NT2/D1 (cell line): ENCODE results near the gene BICDL1.
"Not testable (repeated sequence)": the region's sequence is repeated elsewhere in the genome, so short reads cannot be mapped to it uniquely, and the experiment has no call there.

Experiments
- DNase-seq: peaks from one replicate; pipeline ENCODE4 v3.0.0-alpha.2; 2011; ENCODE audit warnings: low read depth, low spot score
- H3K27me3 ChIP-seq: 2 replicates; pipeline ENCODE4 v1.6.0; 2011; ENCODE audit warnings: mild to moderate bottlenecking; ENCODE audit not compliant: insufficient read length, insufficient read depth
- H3K36me3 ChIP-seq: 2 replicates; pipeline ENCODE4 v1.6.1; 2011; ENCODE audit warnings: mild to moderate bottlenecking, low read length, mixed read lengths; ENCODE audit not compliant: insufficient read depth, insufficient read length
- H3K4me1 ChIP-seq: 2 replicates; pipeline ENCODE4 v1.5.1; 2011; ENCODE audit not compliant: insufficient read depth, insufficient read length
- H3K4me3 ChIP-seq: 2 replicates; pipeline ENCODE4 v1.5.1; 2011; ENCODE audit warnings: low read depth; ENCODE audit not compliant: insufficient read length
- H3K9ac ChIP-seq: 2 replicates; pipeline ENCODE4 v1.6.0; 2011; ENCODE audit warnings: low read depth; ENCODE audit not compliant: insufficient read length
- H3K9me3 ChIP-seq: 2 replicates; pipeline ENCODE4 v1.5.1; 2011; ENCODE audit warnings: mild to moderate bottlenecking, low read length; ENCODE audit not compliant: insufficient read depth
- SUZ12 ChIP-seq: IDR thresholded peaks from 2 replicates; pipeline ENCODE4 v1.6.1; 2011; ENCODE audit not compliant: insufficient read length, insufficient read depth; ENCODE audit errors: extremely low read depth
- YY1 ChIP-seq: IDR thresholded peaks from 2 replicates; pipeline ENCODE4 v1.6.1; 2011; ENCODE audit not compliant: insufficient read length, insufficient read depth
- ZNF274 ChIP-seq: IDR thresholded peaks from 2 replicates; pipeline ENCODE4 v1.6.1; 2011; ENCODE audit warnings: mild to moderate bottlenecking, low read depth, low read length

The BICDL1 gene

GRCh38 chr12:119957135-119957534 is 31.9 kb upstream of the BICDL1 start:
- DNase-seq, result no peak
- no peaks in the 10 kb centered on the region for H3K27me3 ChIP-seq
- H3K4me3 ChIP-seq, result no peak overlapping the region
- no peaks in the 10 kb centered on the region for H3K36me3 ChIP-seq
- H3K9ac ChIP-seq, result no peak overlapping the region
- peaks cover 25% of the 10 kb centered on the region for H3K9me3 ChIP-seq
- TF ChIP-seq ZNF274, result no peak
- H3K4me1 ChIP-seq, result no peaks in the 10 kb centered on the region

- H3K4me1 ChIP-seq, result no peaks in the 10 kb centered on the region
- H3K36me3 ChIP-seq, result no peaks in the 10 kb centered on the region
- DNase-seq, result no peak
- H3K4me3 ChIP-seq, result no peak overlapping the region
- no peaks in the 10 kb centered on the region for H3K27me3 ChIP-seq
- H3K9ac ChIP-seq, result no peak overlapping the region
- TF ChIP-seq ZNF274, result no peak
- TF ChIP-seq SUZ12, result no peak
- TF ChIP-seq YY1, result no peak
- peaks cover 25% of the 10 kb centered on the region for H3K9me3 ChIP-seq
These were observed 29.6 kb upstream of the BICDL1 start for GRCh38 chr12:119959435-119959834.

GRCh38 chr12:119964123-119964522 is 24.9 kb upstream of the BICDL1 start:
- Histone ChIP-seq H3K9ac (no peak overlapping the region), H3K36me3 (no peaks in the 10 kb centered on the region), H3K4me1 (no peaks in the 10 kb centered on the region), H3K9me3 (no peaks in the 10 kb centered on the region), H3K27me3 (no peaks in the 10 kb centered on the region), H3K4me3 (no peak overlapping the region)
- DNase-seq, result no peak
- no peak for TF ChIP-seq SUZ12
- TF ChIP-seq ZNF274, result no peak

GRCh38 chr12:119964929-119965328 is 24.1 kb upstream of the BICDL1 start:
- TF ChIP-seq SUZ12 (no peak), YY1 (no peak), ZNF274 (no peak)
- H3K27me3 ChIP-seq, result no peaks in the 10 kb centered on the region
- H3K4me1 ChIP-seq, result no peaks in the 10 kb centered on the region
- H3K9ac ChIP-seq, result no peak overlapping the region
- no peak overlapping the region for H3K4me3 ChIP-seq
- H3K9me3 ChIP-seq, result no peaks in the 10 kb centered on the region
- H3K36me3 ChIP-seq, result no peaks in the 10 kb centered on the region
- DNase-seq, result no peak

- Histone ChIP-seq H3K36me3 (no peaks in the 10 kb centered on the region), H3K4me1 (no peaks in the 10 kb centered on the region), H3K9ac (no peak overlapping the region), H3K9me3 (no peaks in the 10 kb centered on the region), H3K27me3 (no peaks in the 10 kb centered on the region), H3K4me3 (no peak overlapping the region)
- TF ChIP-seq SUZ12 (no peak), YY1 (no peak), ZNF274 (no peak)
- no peak for DNase-seq
These were observed 8.8 kb upstream of the BICDL1 start for GRCh38 chr12:119980242-119980641.

- H3K27me3 ChIP-seq, result not testable (repeated sequence)
These were observed 8.3 kb upstream of the BICDL1 start for GRCh38 chr12:119980702-119981101.

GRCh38 chr12:119989361-119989730 is 310 bp downstream of the BICDL1 start:
- Histone ChIP-seq H3K9ac (peak overlapping the region; percentile 87), H3K4me3 (peak overlapping the region; percentile 73), H3K4me1 (peaks cover 9% of the 10 kb centered on the region), H3K27me3 (peaks cover 40% of the 10 kb centered on the region), H3K9me3 (peaks cover 5% of the 10 kb centered on the region; the same call in 1 of the 2 replicates), H3K36me3 (no peaks in the 10 kb centered on the region)
- peak; percentile 48 for DNase-seq
- TF ChIP-seq SUZ12, result no peak
- TF ChIP-seq ZNF274, result no peak
- no peak for TF ChIP-seq YY1

More at GRCh38 chr12:119980702-119981101, 8.3 kb upstream of the BICDL1 start:
- H3K36me3 ChIP-seq, H3K9ac ChIP-seq, H3K4me1 ChIP-seq, H3K9me3 ChIP-seq, DNase-seq, H3K4me3 ChIP-seq: not testable (repeated sequence)

GRCh38 chr12:119989731-119990381 is 820 bp downstream of the BICDL1 start:
- no peak for TF ChIP-seq SUZ12
- TF ChIP-seq ZNF274, result no peak
- no peak for TF ChIP-seq YY1
- H3K4me3 ChIP-seq, result peak overlapping the region; percentile 59
- no peaks in the 10 kb centered on the region for H3K36me3 ChIP-seq
- peaks cover 40% of the 10 kb centered on the region for H3K27me3 ChIP-seq
- H3K9ac ChIP-seq, result peak overlapping the region; percentile 71
- H3K9me3 ChIP-seq, result peaks cover 5% of the 10 kb centered on the region; the same call in 1 of the 2 replicates
- H3K4me1 ChIP-seq, result peaks cover 9% of the 10 kb centered on the region
- DNase-seq, result peak; percentile 80
